Bladder microvascular endothelial cell (primary cell): Measurements from ENCODE around the gene DNALI1. TPM values are rescaled to one million over a fixed set of nuclear protein-coding genes. Genes with fewer than 3 reads are reported as not detected.

Experiments used
- total RNA-seq: library from RNA; depleted of rRNA; stranded (reverse); fragments of >200 nt; gene quantifications from 2 replicates; pipeline ENCODE4 v1.2.3, GENCODE V29; 2014

The DNALI1 gene
- 0.65 and 1.2 TPM in 2 replicates for total RNA-seq

DNA sequence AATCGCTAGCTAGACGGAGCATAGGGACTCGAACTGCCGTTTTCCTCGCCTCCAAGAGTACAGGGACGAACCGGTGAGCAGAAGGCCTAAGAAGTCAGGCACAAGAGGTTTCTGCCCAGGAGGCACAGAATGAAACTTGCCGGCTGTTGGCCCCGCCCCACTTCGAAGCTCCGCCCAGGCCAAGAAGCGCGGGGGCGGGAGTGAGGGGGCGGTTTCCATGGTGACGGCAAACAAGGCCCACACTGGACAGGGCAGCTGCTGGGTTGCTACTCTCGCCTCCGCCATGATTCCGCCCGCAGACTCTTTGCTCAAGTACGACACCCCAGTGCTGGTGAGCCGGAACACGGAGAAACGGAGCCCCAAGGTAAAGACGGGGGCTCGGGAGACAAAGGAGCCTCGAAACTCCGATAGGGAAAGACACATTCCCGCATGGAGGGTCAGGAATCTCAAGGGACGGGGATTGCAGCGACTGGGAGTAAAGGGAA is at the start of gene DNALI1:
DNALI1 (plus strand) TSS at position 229 of the 485 bp plus-strand sequence; CDS start at position 284, 55 bp downstream.

DNA sequence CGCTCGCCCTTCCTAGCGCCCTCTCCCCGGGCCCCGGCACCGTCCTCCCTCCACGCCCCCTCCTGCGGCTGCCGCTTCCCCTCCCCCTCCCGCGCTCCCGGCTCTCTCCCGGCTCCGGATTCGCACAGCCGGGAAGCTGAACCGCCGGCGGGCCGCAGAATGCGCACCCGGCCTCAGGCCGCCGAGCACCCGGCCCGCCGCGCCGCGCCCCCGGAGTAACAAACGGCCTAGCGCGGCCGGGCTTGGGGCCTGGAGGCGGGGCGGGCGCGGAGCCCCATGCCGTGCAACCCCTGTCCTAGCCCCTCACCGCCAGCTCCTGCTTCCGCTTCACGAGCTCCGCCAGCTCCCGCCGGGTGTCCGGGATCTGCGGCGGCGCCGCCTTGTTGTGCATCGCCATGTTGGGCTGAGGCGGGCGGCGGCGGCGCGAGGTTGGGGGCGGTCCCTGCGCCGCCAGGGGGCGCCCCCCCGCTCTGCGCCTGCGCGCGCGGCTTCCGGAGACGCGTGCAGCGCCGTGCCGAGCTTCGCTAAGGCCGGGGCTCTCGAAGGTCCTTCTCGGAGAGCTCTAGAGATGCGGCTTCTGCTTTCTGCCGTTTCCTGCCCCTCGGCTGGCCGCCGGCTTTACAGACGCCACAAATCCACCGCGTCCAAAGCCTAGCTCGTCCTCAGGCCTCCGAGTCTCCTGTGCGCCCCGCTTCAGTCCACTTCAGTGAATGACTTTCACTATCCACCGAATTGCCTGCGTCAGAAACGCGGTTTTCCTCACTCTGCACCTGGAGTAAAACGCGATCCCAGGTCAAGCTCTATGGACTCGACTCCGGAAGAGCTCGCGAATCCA is 42.2 kb upstream of the DNALI1 start, which contains the start of gene MEAF6:
MEAF6 (minus strand) TSS at position 417 of the 835 bp plus-strand sequence; CDS start at position 397, 20 bp downstream.

DNA sequence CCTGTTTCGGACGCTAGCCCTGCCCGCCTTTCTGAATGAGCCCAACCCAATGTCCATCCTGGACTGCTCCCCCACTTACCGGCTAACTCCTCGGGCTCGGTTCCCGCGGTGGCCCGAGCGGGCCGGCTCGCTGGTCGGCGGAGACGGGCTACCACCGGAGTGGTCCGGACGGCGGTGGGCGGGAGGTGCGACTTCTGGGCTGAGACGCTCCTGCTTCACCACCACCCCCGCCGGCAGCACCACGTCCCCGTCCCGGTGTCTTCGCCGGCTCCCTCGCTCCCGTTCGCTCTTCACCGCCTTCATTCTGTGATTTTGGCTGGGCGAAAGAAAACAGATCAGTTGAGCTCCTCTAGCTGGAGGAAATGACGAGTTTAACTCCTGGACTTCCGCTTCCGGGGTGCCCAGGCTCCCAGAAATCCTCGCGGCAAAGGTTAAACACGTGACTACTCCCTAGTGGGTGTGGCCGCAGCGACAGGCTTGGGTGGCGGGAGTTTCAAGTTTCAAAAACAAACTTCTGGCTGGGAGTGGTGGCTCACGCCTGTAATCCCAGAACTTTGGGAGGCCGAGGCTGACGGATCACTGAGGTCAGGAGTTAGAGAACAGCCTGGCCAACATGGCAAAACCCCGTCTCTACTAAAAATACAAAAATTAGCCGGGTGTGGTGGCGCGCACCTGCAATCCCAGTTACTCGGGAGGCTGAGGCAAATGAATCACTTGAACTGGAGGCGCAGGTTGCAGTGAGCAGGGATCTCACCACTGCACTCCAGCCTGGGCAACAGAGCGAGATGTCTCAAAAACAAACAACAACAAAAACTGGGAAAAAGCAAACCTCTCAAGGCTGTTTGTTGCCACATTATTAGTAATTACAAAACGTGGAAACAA is 2.6 kb upstream of the DNALI1 start, which contains the start of gene SNIP1:
SNIP1 (minus strand) TSS at position 367 of the 882 bp plus-strand sequence; CDS start at position 303, 64 bp downstream.

DNA sequence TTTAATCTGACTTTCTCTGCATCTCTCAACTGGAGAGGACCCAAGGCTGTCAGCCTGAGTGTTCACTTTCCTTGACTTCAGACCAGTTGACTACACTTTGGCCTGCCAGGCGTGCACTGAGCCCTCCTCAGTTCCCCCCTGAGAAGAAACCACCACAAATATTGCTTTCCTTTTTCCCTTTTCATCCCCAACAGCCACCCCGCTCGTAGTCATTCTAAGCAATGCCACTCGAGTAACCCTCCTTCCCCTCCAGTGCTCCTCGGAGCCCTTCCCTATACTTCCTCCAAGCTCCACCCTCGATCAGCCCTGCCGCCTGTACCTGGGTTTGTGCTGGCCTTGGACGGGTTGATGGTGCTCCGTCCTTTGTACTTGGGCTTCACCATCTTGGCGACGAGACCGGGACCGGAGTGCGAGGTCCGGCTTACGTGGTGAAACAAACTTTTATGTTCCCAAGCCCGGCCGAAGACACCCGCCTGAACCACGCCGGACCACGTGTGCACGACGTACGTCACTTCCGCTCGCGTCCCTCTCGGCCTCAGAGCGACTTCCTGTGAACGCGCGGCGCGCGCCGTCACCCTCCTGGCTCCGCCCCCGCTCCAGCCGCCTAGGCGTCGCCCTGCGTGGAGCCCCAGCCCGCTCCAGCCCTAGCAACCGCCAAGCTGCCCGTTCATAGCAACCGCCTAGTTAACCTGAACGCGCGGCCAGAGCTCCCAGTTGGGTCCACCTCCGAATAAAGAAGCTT is 38.9 kb downstream of the DNALI1 start, which contains the start of gene GNL2:
GNL2 (minus strand) TSS at position 498 of the 742 bp plus-strand sequence; CDS start at position 383, 115 bp downstream.

Other genes with a start within 250 kb of the DNALI1 start
- gene ZC3H12A, start 82.4 kb upstream of the DNALI1 start, total RNA-seq: 4.4 and 6.6 TPM in 2 replicates
- gene MEAF6, start 42.2 kb upstream of the DNALI1 start, total RNA-seq: 36.1 and 55.7 TPM in 2 replicates
- 10.2 and 17.7 TPM in 2 replicates for gene SNIP1, start 2.6 kb upstream of the DNALI1 start, total RNA-seq
- 42.1 and 79.9 TPM in 2 replicates for gene GNL2, start 39.0 kb downstream of the DNALI1 start, total RNA-seq
- not detected in 2 replicates for gene RSPO1, start 78.0 kb downstream of the DNALI1 start, total RNA-seq
- gene CDCA8, start 135.6 kb downstream of the DNALI1 start, total RNA-seq: 6.7 and 10.4 TPM in 2 replicates
- gene EPHA10, start 208.2 kb downstream of the DNALI1 start, total RNA-seq: under 0.01 TPM in 1 of 2 replicates, not detected in the other
- gene MANEAL, start 236.9 kb downstream of the DNALI1 start, total RNA-seq: 0.32 and 1.6 TPM in 2 replicates